A549 (cell line): ENCODE measurements around the gene SYT12. TPM values are rescaled to one million over a fixed set of nuclear protein-coding genes. Genes with fewer than 3 reads are reported as not detected.
A peak's percentile ranks its signal among the peaks of the same experiment; 100 is the strongest.

Source experiments
- ATAC-seq, 2 experiments: fragments of 200-7000 bp in 1 of 2; fragments of >200 bp in 1 of 2; cut with Nextera tagmentation in 1 of 2; cut with Tn5 transposase in 1 of 2; 3 replicates each; pipeline versions ENCODE4 v1.8.0 to v1.9.1; 2018 to 2020; ENCODE audit warnings: mild to moderate bottlenecking in 1 of 2, moderate library complexity in 1 of 2
- CTCF ChIA-PET: fragments of 300-600 bp; sonication (Branson Sonifier 250); formaldehyde crosslinking; extraction: SDS; loops from one replicate; lab custom pipeline; 2021; ENCODE audit warnings: antibody characterized with exemption, inconsistent platforms; lab: Yijun Ruan, JAX
- POLR2A ChIA-PET: fragments of 350-600 bp; formaldehyde crosslinking; extraction: SDS; loops from one replicate; lab custom pipeline; 2021; ENCODE audit warnings: antibody characterized with exemption, inconsistent platforms; lab: Yijun Ruan, JAX
- DNase-seq, 2 experiments: peaks; one replicate each; pipeline versions ENCODE4 v3.0.0 to v3.0.0-alpha.2; 2011 to 2016; ENCODE audit warnings: low read depth in 1 of 2, low spot score in 1 of 2
- FAIRE-seq: peaks from 2 replicates; lab custom pipeline; 2011; peaks lifted over from hg19 to GRCh38; lab: Jason Lieb, UNC
- H3K27ac ChIP-seq, 2 experiments: fragments of >200 bp; sonication (Bioruptor Twin); formaldehyde crosslinking; 3 replicates each; pipeline ENCODE4 v1.5.1; 2016 to 2017
- H3K4me1 ChIP-seq: fragments of >200 bp; sonication (Bioruptor Twin); formaldehyde crosslinking; 3 replicates; pipeline ENCODE4 v1.6.1; 2016
- H3K4me2 ChIP-seq: fragments of >200 bp; sonication (Bioruptor Twin); formaldehyde crosslinking; 3 replicates; pipeline ENCODE4 v1.6.1; 2016
- H3K4me3 ChIP-seq: fragments of >200 bp; sonication (Bioruptor Twin); formaldehyde crosslinking; 3 replicates; pipeline ENCODE4 v1.5.1; 2016
- H3K9me3 ChIP-seq: fragments of >200 bp; sonication (Bioruptor Twin); formaldehyde crosslinking; 3 replicates; pipeline ENCODE4 v1.6.1; 2016
- BCL3 ChIP-seq: fragments of >200 bp; sonication (Bioruptor Twin); formaldehyde crosslinking; IDR thresholded peaks from 3 replicates; pipeline ENCODE4 v1.6.1; 2016
- CBX2 ChIP-seq: fragments of 200-600 bp; sonication (generic); IDR thresholded peaks from 2 replicates; pipeline ENCODE4 v1.6.1; 2016; ENCODE audit warnings: low read depth, mild to moderate bottlenecking, borderline replicate concordance
- CHD4 ChIP-seq: fragments of 200-600 bp; sonication (generic); IDR thresholded peaks from 2 replicates; pipeline ENCODE4 v1.6.1; 2016; ENCODE audit warnings: antibody characterized with exemption, mild to moderate bottlenecking, borderline replicate concordance
- CTCF ChIP-seq: fragments of >200 bp; sonication (Bioruptor Twin); formaldehyde crosslinking; IDR thresholded peaks from 3 replicates; pipeline ENCODE4 v1.5.1; 2016
- E2F6 ChIP-seq: IDR thresholded peaks from 2 replicates; pipeline ENCODE4 v1.6.1; 2012; ENCODE audit warnings: low read depth, borderline replicate concordance
- GATA3 ChIP-seq: IDR thresholded peaks from 2 replicates; pipeline ENCODE4 v1.6.1; 2012; ENCODE audit warnings: borderline replicate concordance
- HEYL ChIP-seq: fragments of 250-450 bp; sonication (Bioruptor Pico); IDR thresholded peaks from 2 replicates; pipeline ENCODE4 v1.8.0; 2021; ENCODE audit warnings: mild to moderate bottlenecking, moderate library complexity
- HMGXB4 ChIP-seq: fragments of 250-450 bp; sonication (Bioruptor Pico); IDR thresholded peaks from 2 replicates; pipeline ENCODE4 v1.5.0; 2021; ENCODE audit warnings: mild to moderate bottlenecking, moderate library complexity, borderline replicate concordance
- HOXA7 ChIP-seq: fragments of 250-450 bp; sonication (Bioruptor Pico); IDR thresholded peaks from 2 replicates; pipeline ENCODE4 v1.5.0; 2020; ENCODE audit warnings: mild to moderate bottlenecking, moderate library complexity
- HOXB13 ChIP-seq: fragments of 250-450 bp; sonication (Bioruptor Pico); IDR thresholded peaks from 2 replicates; pipeline ENCODE4 v1.5.0; 2020; ENCODE audit warnings: low read depth, mild to moderate bottlenecking, moderate library complexity
- JUNB ChIP-seq: fragments of >200 bp; sonication (Bioruptor Twin); formaldehyde crosslinking; IDR thresholded peaks from 2 replicates; pipeline ENCODE4 v1.6.1; 2016
- KDM1A ChIP-seq: fragments of 200-600 bp; sonication (generic); IDR thresholded peaks from 2 replicates; pipeline ENCODE4 v1.6.1; 2016; ENCODE audit warnings: low read depth, mild to moderate bottlenecking
- KDM5A ChIP-seq: fragments of 200-600 bp; sonication (generic); IDR thresholded peaks from 2 replicates; pipeline ENCODE4 v1.6.1; 2016; ENCODE audit warnings: antibody characterized with exemption, mild to moderate bottlenecking
- MAFK ChIP-seq: fragments of 450-650 bp; IDR thresholded peaks from 2 replicates; pipeline ENCODE4 v1.6.1; 2014; ENCODE audit not compliant: partially characterized antibody
- MAX ChIP-seq: IDR thresholded peaks from 2 replicates; pipeline ENCODE4 v1.6.1; 2012
- PBX3 ChIP-seq: IDR thresholded peaks from 2 replicates; pipeline ENCODE4 v1.6.1; 2012
- RAD21 ChIP-seq, 2 experiments: fragments of >200 bp in 1 of 2; sonication (Bioruptor Twin) in 1 of 2; formaldehyde crosslinking in 1 of 2; IDR thresholded peaks in 1 of 2; conservative IDR thresholded peaks in 1 of 2; 2 replicates in 1 of 2; 3 replicates in 1 of 2; pipeline ENCODE4 v1.6.1; 2012 to 2018; ENCODE audit warnings: inconsistent platforms in 1 of 2
- RCOR1 ChIP-seq: fragments of 150-350 bp; IDR thresholded peaks from 2 replicates; pipeline ENCODE4 v1.6.1; 2014; ENCODE audit warnings: antibody characterized with exemption, low read length, low read depth
- RFX5 ChIP-seq: fragments of 450-650 bp; IDR thresholded peaks from 2 replicates; pipeline ENCODE4 v1.7.1; 2014; ENCODE audit warnings: antibody characterized with exemption, mild to moderate bottlenecking, moderate library complexity
- SREBF2 ChIP-seq: fragments of 450-650 bp; IDR thresholded peaks from 2 replicates; pipeline ENCODE4 v1.6.1; 2014; ENCODE audit warnings: mild to moderate bottlenecking, moderate library complexity
- TFCP2L1 ChIP-seq: fragments of 250-450 bp; sonication (Bioruptor Pico); IDR thresholded peaks from 2 replicates; pipeline ENCODE4 v1.5.0; 2021; ENCODE audit warnings: mild to moderate bottlenecking
- TP53 ChIP-seq: fragments of 250-450 bp; sonication (Bioruptor Pico); IDR thresholded peaks from 2 replicates; pipeline ENCODE4 v1.5.0; 2021; ENCODE audit warnings: mild to moderate bottlenecking, moderate library complexity
- ZC3H11A ChIP-seq: fragments of 450-650 bp; IDR thresholded peaks from 2 replicates; pipeline ENCODE4 v1.6.1; 2014; ENCODE audit warnings: antibody characterized with exemption, mild to moderate bottlenecking
- ZNF302 ChIP-seq: fragments of 250-450 bp; sonication (Bioruptor Pico); IDR thresholded peaks from 2 replicates; pipeline ENCODE4 v1.9.0; 2021; ENCODE audit warnings: inconsistent platforms, mild to moderate bottlenecking, moderate library complexity
- WGBS: methylation state at CpG from one replicate; pipeline ENCODE4 v1.1.6; 2017; ENCODE audit errors: missing lambda C conversion rate; 5-methylcytosine and 5-hydroxymethylcytosine counted together
- polyA plus RNA-seq, 4 experiments: library from polyadenylated mRNA; depleted of rRNA in 3 of 4; stranded (reverse); fragments of >200 nt; fragmentation: RNase III in 1 of 4; extraction: RNeasy Plus Mini Kit Qiagen cat#74134 plus additional on column Dnase treatment in 1 of 4; gene quantifications; 2 replicates in 3 of 4; 3 replicates in 1 of 4; pipeline ENCODE4 v1.2.3, GENCODE V29; 2011 to 2017

SYT12 gene
- polyA plus RNA-seq, 2 of the 4 experiments (the other 2 are of a cell fraction), result 1.4 to 9.6 TPM

GRCh38 chr11:67062526-67063373 lies 39.8 kb downstream of the SYT12 start:
- CTCF ChIA-PET, result interaction anchor here (0.7 kb wide), 1 partner anchor 545 kb away, joined by 3 read pairs; no protein-coding TSS in a partner anchor
- Histone ChIP-seq H3K4me3 (no peak overlapping the region), H3K27ac (peak overlapping the region; percentile 41 to 73), H3K4me2 (peak overlapping the region; percentile 42), H3K4me1 (peaks cover 32% of the 10 kb centered on the region), H3K9me3 (no peaks in the 10 kb centered on the region)
- POLR2A ChIA-PET, result no interaction called here
- WGBS, result 61% methylated on average over 9 of the region's 13 CpGs
- ATAC-seq, result peak; percentile 34 to 52; a peak in 4 of 6 replicates
- no peak for FAIRE-seq
- peak in 1 of 2 experiments; percentile 43 for DNase-seq
- TF ChIP-seq KDM5A (no peak), HOXB13 (no peak), MAFK (peak; percentile 15), SREBF2 (no peak), BCL3 (no peak), HOXA7 (CRISPR knock-in tag) (no peak), CBX2 (no peak)

GRCh38 chr11:67066333-67066709 lies 43.4 kb downstream of the SYT12 start:
- H3K9me3 ChIP-seq, result no peaks in the 10 kb centered on the region
- H3K4me2 ChIP-seq, result no peak overlapping the region
- ChIA-PET POLR2A (no interaction called here), CTCF (interaction anchor here (0.7 to 1.5 kb wide), 3 partner anchors 140 to 251 kb away, joined by 3 to 5 read pairs (median 3); no protein-coding TSS in a partner anchor)
- TF ChIP-seq JUNB, result no peak
- TF ChIP-seq ZNF302 (CRISPR knock-in tag), result no peak
- no peak for TF ChIP-seq HEYL
- TF ChIP-seq RFX5, result no peak
- no peak for TF ChIP-seq SREBF2
- TF ChIP-seq KDM1A, result no peak
- TF ChIP-seq MAX, result no peak
- no peak for TF ChIP-seq TP53 (CRISPR knock-in tag)
- no peak for TF ChIP-seq GATA3
- no peak for DNase-seq
- peak overlapping the region in 1 of 2 experiments; percentile 48; a peak in 2 of 6 replicates for H3K27ac ChIP-seq
- ATAC-seq, result peak; percentile 9 to 13; a peak in 1 of 6 replicates
- no peak overlapping the region for H3K4me3 ChIP-seq
- 97% methylated on average over 3 of the region's 3 CpGs for WGBS
- no peak for FAIRE-seq
- peaks cover 14% of the 10 kb centered on the region for H3K4me1 ChIP-seq

GRCh38 chr11:67071420-67072284 lies 48.7 kb downstream of the SYT12 start:
- peak overlapping the region; percentile 45 for H3K4me2 ChIP-seq
- CTCF ChIA-PET, result interaction anchor here (0.6 to 4.8 kb wide), 11 partner anchors 10 to 245 kb away, joined by 3 to 33 read pairs (median 3); no protein-coding TSS in a partner anchor
- no peak for FAIRE-seq
- H3K4me3 ChIP-seq, result peak overlapping the region; percentile 47
- no peaks in the 10 kb centered on the region for H3K4me1 ChIP-seq
- POLR2A ChIA-PET, result no interaction called here
- no peaks in the 10 kb centered on the region for H3K9me3 ChIP-seq
- ATAC-seq, result peak; percentile 91 to 92
- H3K27ac ChIP-seq, result peak overlapping the region; percentile 72 to 83
- DNase-seq, result peak; percentile 82 to 94
- 65% methylated on average over 27 of the region's 53 CpGs for whole genome bisulfite sequencing
- TF ChIP-seq TFCP2L1 (CRISPR knock-in tag) (no peak), RAD21 (conservative IDR thresholded peaks at IDR 0.05 in 1 of 2, IDR thresholded peaks at IDR 0.05 in 1 of 2) (peak; percentile 63 to 70), RCOR1 (no peak), ZNF302 (CRISPR knock-in tag) (no peak), HMGXB4 (CRISPR knock-in tag) (no peak), MAFK (no peak), E2F6 (no peak), GATA3 (no peak), CTCF (peak; percentile 65), PBX3 (no peak), HEYL (no peak), CHD4 (no peak), ZC3H11A (no peak)
